ENCODE results near the gene PGLYRP3. TPM values are rescaled to one million over a fixed set of nuclear protein-coding genes. Genes with fewer than 3 reads are reported as not detected.

Gene PGLYRP3
- total and polyA plus RNA-seq, 2 experiments from 2014 or later = not detected

DNA sequence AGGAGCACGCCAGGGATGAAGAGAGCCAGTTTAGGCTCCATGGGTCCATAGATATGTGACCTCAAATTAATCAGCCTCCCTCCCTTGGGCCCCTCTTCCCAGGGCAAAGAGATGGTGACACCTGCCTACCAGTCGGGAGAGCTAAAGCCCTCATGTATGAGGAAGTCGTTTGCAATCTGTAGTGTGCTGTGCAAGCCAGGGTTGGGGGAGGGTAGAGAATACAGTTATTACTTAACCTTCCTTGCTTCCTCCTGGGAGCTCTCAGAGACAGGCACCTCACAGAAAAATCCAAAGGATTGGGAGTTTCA is 31.9 kb upstream of the PGLYRP3 start:
- Histone ChIP-seq H4K20me1 (replicated peaks; ENCODE audit: insufficient read depth) (no peaks in the 10 kb centered on the region), H3K4me1 (ENCODE audit: insufficient read depth) (no peaks in the 10 kb centered on the region), H3K4me2 (no peak overlapping the region), H3K27me3 (ENCODE audit: insufficient read depth) (no peaks in the 10 kb centered on the region), H3K4me3 (no peak overlapping the region), H3K27ac (ENCODE audit: low read depth) (no peak overlapping the region), H3K9me2 (ENCODE audit: insufficient read depth) (peaks cover 13% of the 10 kb centered on the region), H3K36me3 (ENCODE audit: insufficient read depth) (no peaks in the 10 kb centered on the region), H3K79me2 (replicated peaks; ENCODE audit: insufficient read depth) (no peaks in the 10 kb centered on the region), H2AFZ (no peak overlapping the region), H3F3A (replicated peaks; ENCODE audit: low read depth) (no peaks in the 10 kb centered on the region)
- H3K4me3 Mint-ChIP-seq = no peak overlapping the region
- H3K4me1 Mint-ChIP-seq = peaks cover 12% of the 10 kb centered on the region; the same call in 2 of the 3 replicates
- DNase-seq (ENCODE audit: low spot score) = no peak
- H3K9me3 Mint-ChIP-seq = no peaks in the 10 kb centered on the region
- peaks cover 8% of the 10 kb centered on the region for H3K27me3 Mint-ChIP-seq (ENCODE audit: insufficient read depth, low read depth, poor library complexity)
- no peaks in the 10 kb centered on the region for H3K36me3 Mint-ChIP-seq (ENCODE audit: low read depth)
- no peak for ATAC-seq
- H3K27ac Mint-ChIP-seq = no peak overlapping the region
- no peak for TF ChIP-seq POLR2AphosphoS5 (IDR thresholded peaks at IDR 0.05; ENCODE audit: low read depth)
- TF ChIP-seq, protein P1, sequence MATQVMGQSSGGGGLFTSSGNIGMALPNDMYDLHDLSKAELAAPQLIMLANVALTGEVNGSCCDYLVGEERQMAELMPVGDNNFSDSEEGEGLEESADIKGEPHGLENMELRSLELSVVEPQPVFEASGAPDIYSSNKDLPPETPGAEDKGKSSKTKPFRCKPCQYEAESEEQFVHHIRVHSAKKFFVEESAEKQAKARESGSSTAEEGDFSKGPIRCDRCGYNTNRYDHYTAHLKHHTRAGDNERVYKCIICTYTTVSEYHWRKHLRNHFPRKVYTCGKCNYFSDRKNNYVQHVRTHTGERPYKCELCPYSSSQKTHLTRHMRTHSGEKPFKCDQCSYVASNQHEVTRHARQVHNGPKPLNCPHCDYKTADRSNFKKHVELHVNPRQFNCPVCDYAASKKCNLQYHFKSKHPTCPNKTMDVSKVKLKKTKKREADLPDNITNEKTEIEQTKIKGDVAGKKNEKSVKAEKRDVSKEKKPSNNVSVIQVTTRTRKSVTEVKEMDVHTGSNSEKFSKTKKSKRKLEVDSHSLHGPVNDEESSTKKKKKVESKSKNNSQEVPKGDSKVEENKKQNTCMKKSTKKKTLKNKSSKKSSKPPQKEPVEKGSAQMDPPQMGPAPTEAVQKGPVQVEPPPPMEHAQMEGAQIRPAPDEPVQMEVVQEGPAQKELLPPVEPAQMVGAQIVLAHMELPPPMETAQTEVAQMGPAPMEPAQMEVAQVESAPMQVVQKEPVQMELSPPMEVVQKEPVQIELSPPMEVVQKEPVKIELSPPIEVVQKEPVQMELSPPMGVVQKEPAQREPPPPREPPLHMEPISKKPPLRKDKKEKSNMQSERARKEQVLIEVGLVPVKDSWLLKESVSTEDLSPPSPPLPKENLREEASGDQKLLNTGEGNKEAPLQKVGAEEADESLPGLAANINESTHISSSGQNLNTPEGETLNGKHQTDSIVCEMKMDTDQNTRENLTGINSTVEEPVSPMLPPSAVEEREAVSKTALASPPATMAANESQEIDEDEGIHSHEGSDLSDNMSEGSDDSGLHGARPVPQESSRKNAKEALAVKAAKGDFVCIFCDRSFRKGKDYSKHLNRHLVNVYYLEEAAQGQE (IDR thresholded peaks at IDR 0.05; ENCODE audit: unreplicated experiment) = no peak

- Histone ChIP-seq H2AFZ (no peak overlapping the region), H3K27me3 (ENCODE audit: insufficient read depth) (no peaks in the 10 kb centered on the region), H3K79me2 (replicated peaks; ENCODE audit: insufficient read depth) (no peaks in the 10 kb centered on the region), H3K4me2 (no peak overlapping the region), H4K20me1 (replicated peaks; ENCODE audit: insufficient read depth) (no peaks in the 10 kb centered on the region), H3F3A (replicated peaks; ENCODE audit: low read depth) (no peaks in the 10 kb centered on the region), H3K27ac (ENCODE audit: low read depth) (no peak overlapping the region), H3K4me1 (ENCODE audit: insufficient read depth) (no peaks in the 10 kb centered on the region), H3K36me3 (ENCODE audit: insufficient read depth) (no peaks in the 10 kb centered on the region), H3K4me3 (no peak overlapping the region), H3K9me2 (ENCODE audit: insufficient read depth) (peaks cover 13% of the 10 kb centered on the region)
- TF ChIP-seq CTCF (conservative IDR thresholded peaks at IDR 0.05; ENCODE audit: low read depth in 2 of 2) = no peak
- no peak for TF ChIP-seq EZH2phosphoT487 (IDR thresholded peaks at IDR 0.05; ENCODE audit: unreplicated experiment)
- TF ChIP-seq EZH2 (IDR thresholded peaks at IDR 0.05; ENCODE audit: low read depth, unreplicated experiment) = no peak
- TF ChIP-seq ETS1 (IDR thresholded peaks at IDR 0.05) = no peak
- no peaks in the 10 kb centered on the region for H3K9me3 Mint-ChIP-seq
- DNase-seq (ENCODE audit: low spot score) = no peak
- H3K27ac Mint-ChIP-seq = no peak overlapping the region
- H3K36me3 Mint-ChIP-seq (ENCODE audit: low read depth) = no peaks in the 10 kb centered on the region
- ATAC-seq = no peak
- peaks cover 12% of the 10 kb centered on the region; the same call in 2 of the 3 replicates for H3K4me1 Mint-ChIP-seq
- H3K27me3 Mint-ChIP-seq (ENCODE audit: insufficient read depth, low read depth, poor library complexity) = peaks cover 7% of the 10 kb centered on the region
- no peak overlapping the region for H3K4me3 Mint-ChIP-seq
Observed at GRCh38 chr1:153343811-153344717, 31.3 kb upstream of the PGLYRP3 start.
